OCI-LY1 (cell line): ENCODE data around the gene MBNL1.

Experiments used
- EZH2 ChIP-seq: fragments of 200-600 bp; sonication (generic), shearing (Covaris generic); IDR thresholded peaks from 2 replicates; pipeline ENCODE4 v1.8.0; 2017; ENCODE audit warnings: borderline replicate concordance, mixed run types, mild to moderate bottlenecking, antibody characterized with exemption, low read length, moderate library complexity, mixed read lengths
- TF ChIP-seq, protein P1 (sequence below): fragments of 200-600 bp; sonication (generic), shearing (Covaris generic); IDR thresholded peaks from 2 replicates; pipeline ENCODE4 v1.5.1; 2017; ENCODE audit warnings: mild to moderate bottlenecking, antibody characterized with exemption, low read length, moderate library complexity, mixed read lengths

GRCh38 chr3:152321200-152321954, 52.6 kb downstream of the MBNL1 start:
- TF ChIP-seq, protein P1, sequence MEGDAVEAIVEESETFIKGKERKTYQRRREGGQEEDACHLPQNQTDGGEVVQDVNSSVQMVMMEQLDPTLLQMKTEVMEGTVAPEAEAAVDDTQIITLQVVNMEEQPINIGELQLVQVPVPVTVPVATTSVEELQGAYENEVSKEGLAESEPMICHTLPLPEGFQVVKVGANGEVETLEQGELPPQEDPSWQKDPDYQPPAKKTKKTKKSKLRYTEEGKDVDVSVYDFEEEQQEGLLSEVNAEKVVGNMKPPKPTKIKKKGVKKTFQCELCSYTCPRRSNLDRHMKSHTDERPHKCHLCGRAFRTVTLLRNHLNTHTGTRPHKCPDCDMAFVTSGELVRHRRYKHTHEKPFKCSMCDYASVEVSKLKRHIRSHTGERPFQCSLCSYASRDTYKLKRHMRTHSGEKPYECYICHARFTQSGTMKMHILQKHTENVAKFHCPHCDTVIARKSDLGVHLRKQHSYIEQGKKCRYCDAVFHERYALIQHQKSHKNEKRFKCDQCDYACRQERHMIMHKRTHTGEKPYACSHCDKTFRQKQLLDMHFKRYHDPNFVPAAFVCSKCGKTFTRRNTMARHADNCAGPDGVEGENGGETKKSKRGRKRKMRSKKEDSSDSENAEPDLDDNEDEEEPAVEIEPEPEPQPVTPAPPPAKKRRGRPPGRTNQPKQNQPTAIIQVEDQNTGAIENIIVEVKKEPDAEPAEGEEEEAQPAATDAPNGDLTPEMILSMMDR = no peak
- TF ChIP-seq EZH2 = no peak
